ENCODE results near the gene BRDT.

GRCh38 chr1:92051948-92052347, 102.7 kb downstream of the BRDT start:
- TF ChIP-seq CTCF (IDR thresholded peaks at IDR 0.05) (no peak), POLR2A (IDR thresholded peaks at IDR 0.05) (no peak)

Data from testis (tissue), 2 donors.